Anterior cingulate cortex (tissue), 58 donors: ENCODE results near the gene PLXNB1.

ENCODE experiments used
- DNase-seq, 58 donors: peaks; one replicate each; lab custom pipeline; 2025; lab: John Stamatoyannopoulos, UW

The PLXNB1 gene

DNA sequence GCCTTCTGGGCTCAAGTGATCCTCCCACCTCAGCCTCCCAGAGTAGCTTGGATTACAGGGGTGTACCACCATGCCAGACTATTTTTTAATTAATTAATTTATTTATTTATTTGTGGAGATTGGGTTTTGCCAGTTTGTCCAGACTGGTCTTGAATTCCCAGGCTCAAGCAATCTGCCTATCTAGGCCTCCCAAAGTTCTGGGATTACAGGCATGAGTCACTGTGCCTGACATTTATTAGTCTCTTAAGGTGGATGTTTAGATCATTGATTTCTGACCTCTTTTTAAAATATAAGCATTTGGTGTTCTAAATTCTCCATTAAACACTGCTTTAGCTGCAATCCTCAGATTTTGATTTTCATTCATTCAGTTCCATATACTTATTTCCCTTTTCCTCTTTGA is 42.3 kb downstream of the PLXNB1 start:
- no peak for DNase-seq

DNA sequence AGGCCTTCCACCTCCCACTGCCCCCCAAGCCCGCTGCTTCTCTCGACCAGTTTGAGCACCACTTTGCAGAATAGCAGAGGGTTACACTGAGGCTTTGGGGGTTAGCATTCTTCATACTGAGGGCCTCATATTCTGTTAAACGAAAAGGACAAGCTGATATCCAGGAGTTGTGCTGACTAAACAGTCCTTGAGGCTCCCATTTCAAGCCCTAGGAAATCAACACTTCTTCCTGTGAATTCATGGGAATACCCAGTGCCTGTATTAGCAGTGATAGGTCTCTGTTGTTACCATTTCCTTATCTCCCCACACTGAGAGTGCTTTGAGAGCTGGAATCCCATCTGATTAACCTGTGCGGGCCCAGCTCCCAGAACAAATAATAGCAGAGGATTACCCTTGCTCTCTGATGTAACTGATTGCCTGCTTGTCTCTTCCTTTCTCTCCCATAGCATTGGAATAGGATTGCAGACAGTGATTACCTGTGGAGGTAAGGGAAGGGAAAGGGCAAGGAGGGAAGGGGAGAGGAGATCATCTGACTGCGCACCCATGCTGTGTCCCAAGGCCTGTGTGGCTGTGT is 56.9 kb downstream of the PLXNB1 start:
- DNase-seq, result no peak

DNA sequence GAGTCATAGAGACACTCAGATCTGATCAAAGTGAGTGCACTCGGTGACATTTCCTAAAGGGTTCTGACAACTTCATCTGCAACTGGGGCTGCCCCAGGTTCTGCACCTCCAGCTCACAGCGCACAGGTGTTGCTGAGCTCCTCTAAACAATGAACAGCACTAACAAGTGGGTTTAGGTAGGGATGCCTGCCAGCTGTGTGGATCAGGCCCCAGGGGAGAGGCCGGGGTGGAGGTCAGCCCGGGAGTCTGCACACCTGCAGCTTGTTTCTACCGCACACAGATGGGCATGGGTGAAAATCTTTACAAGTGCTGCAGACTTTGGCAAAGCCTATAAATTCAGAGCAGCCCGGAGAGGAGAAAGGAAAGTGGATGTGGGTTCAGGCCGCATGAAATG is 57.5 kb downstream of the PLXNB1 start:
- no peak for DNase-seq

DNA sequence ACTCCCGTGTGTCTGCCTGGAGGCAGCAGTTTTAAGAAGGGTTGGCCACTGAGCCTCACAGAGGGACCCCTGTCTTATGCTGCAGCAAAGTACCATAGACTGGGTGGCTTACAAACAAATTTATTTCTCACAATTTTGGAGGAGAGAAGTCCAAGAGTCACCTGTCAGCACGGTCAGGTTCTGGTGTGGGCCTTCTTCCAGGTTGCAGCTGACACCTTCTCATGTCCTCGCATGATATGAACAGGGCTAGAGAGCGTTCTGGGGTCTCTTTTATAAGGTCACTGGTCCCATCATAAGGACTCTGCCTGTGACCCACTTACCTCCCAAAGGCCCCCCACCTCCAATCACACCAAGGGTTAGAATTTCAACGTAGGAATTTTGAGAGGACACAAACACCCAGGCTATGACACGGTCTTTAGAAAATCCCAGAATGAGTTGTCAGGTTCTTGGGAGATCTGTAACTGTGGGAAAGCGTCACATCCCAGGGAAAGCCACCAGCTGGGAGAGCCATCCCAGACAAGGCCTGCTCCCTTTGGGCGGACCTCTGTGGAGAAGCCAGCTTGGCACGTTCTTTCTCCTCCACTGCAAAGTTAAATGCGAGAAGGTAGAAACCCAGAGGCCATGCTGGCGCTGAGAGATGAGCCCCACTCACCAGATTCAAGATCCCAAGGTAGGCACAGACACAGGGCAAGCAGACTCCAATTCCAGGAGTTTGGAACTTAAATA is 58.1 kb downstream of the PLXNB1 start, which contains the start of gene FBXW12:
Gene FBXW12, plus strand, starts transcription at position 569 of the 726 bp plus-strand sequence. CDS start 549 bp downstream, outside the sequence.
- DNase-seq, result no peak

DNA sequence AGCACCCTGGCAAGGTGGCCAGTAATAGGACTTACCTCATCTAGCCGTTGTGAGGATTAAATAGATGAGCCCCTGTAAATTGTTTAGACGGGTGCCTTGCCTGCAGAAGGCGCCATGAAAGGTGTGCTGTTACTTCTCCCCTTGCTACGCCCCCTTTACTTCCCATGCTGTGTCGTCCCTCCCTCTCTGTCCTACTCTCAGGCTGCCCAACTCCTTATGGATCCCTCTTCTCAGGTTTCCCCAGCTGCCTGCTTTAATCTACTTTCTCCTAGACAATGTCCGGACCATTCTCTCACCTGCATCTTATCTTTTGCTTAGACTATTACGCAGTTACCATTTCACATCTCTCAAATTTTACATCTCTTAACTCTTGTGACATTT is 59.6 kb downstream of the PLXNB1 start:
- DNase-seq, result no peak

DNA sequence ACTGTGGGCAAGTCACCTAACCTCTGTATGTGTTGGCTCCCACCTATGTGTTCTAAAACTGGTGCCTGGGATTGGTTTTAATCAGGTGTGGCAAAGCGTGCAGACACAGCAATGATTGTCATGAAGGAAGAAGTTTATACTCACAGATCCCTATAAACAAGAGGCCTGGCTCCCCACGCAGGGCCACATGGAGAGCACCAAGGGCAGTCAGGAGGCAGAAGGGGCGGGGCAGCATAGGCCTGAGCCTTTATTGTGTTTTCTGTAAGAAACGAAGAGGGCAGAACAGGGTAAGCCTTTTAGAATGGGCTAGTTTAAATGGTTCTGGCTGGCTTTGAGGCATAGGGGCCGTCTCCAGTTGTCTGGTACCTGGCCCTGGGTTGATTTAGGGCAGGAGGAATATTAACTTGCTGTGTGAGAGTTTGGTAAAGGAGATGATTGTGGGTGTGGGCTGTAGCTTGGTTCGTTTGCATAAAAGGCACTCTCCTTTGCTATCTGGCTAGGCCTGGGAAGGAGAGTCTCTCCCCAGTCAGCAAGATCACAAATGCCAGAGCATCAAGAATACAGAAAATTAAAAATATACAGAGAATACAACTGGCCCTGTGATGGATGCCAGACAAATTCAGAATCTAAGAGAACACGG is 60.1 kb downstream of the PLXNB1 start:
- DNase-seq, result no peak

DNA sequence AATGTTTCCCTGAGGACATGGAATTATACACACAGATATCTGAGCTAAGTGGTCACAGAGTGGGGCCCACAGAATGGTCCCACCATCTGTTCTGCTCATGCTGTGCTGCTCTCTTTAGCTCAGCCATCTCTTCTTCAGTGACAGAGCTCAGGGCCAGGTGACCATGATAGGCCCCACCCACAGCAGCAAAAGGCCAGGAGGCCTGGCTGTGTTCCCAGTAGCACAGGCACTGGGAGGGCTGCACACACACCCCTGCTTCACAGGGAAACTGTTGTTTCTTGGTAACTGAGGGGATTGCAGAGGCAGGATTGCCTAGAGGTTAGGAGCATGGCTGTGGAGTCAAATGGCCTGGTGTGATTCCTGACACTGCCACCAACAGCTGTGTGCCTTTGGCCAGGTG is 62.7 kb downstream of the PLXNB1 start:
- peak in 3 of 58 donors; percentile 1 to 17 (median 7) for DNase-seq

DNA sequence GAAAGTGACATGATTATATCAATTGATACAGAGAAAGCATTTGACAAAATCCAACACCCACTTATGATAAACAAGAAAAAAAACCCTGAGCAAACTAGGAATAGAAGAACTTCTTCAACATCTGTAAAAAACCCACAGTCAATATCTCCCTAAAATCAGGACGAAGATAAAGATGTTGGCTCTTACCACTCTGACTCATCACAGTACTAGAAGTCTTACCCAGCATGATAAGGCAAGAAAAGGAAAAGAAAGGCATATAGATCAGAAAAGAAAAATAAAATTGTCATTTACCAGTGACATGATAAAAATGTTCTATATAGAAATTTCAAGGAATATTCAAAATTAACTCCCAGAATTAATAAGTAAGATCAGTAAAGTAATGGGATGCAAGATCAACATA is 65.0 kb downstream of the PLXNB1 start:
- DNase-seq, result no peak

DNA sequence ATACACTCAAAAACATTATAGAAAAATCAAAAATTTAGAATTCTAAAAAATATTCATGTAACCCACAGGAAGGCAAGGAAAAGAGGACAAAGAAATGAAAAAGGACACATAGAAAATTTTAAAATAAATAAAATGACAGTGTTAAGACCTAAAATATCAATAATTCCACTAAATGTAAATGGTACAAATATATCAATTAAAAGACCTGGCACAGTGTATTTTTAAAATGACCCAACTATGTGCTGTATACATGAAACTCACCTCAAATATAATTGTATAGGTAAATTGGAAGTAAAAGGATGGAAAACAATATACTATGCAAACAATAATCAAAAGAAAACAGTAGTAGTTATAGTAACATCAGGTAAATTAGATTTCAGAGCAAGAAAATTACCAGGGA is 68.0 kb downstream of the PLXNB1 start:
- DNase-seq, result no peak

DNA sequence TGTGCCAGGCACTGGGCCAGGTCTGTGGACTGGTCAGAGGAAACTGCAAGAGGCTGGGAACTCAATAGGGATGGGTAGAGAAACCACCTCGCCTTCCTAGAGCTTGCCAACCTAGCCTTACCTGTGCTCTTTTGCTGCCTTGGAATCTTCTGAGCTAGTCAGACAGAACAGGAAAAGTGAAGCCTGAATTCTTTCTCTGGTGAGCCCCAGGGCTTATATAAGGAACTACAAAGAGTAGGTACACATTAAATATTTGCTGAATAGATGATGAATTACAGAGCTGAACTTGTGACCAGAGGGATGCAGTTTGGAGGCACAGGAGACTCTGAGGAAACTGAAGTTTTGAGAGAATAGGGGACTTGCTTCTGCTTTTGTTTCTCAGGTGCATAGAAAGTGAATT is 73.5 kb downstream of the PLXNB1 start:
- DNase-seq, result no peak

DNA sequence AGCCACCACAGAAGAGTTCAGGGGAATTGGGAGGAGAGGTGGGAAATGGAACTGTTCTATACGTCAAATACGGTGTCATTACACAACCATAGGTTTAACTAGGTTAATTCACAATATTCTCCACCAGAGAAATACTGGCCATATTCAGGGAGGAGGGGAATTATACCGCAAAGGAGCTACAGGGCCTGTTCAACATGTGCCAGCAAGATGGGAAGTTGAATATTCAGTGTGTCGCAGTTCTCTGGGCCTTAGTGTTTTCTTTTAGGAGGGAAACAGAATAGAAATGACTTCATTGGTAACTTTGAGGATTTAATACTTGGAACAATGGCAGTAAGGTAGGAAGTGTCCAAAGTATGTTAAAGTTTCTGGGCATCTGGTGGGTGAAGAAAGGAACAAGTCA is 75.9 kb downstream of the PLXNB1 start:
- DNase-seq, result no peak
